SK-N-SH treated with all-trans-retinoic acid at 6 μM for 48 hours (cell line): ENCODE data around the gene GPR183.

Experiments used
- ZFP3 ChIP-seq: fragments of 250-450 bp; sonication (Bioruptor Pico); IDR thresholded peaks from 2 replicates; pipeline ENCODE4 v1.5.0; 2020; ENCODE audit warnings: mild to moderate bottlenecking, moderate library complexity
- ZNF8 ChIP-seq: fragments of 450-650 bp; formaldehyde crosslinking; IDR thresholded peaks from 2 replicates; pipeline ENCODE4 v1.5.0; 2020; ENCODE audit warnings: mild to moderate bottlenecking, moderate library complexity

- no peak for TF ChIP-seq ZFP3 (CRISPR knock-in tag)
- TF ChIP-seq ZNF8 (CRISPR knock-in tag) = no peak
Measured at GRCh38 chr13:99261059-99261458, 46.1 kb downstream of the GPR183 start.
